HepG2 (cell line): ENCODE results near the gene CDC34. TPM values are rescaled to one million over a fixed set of nuclear protein-coding genes. Genes with fewer than 3 reads are reported as not detected.
A peak's percentile ranks its signal among the peaks of the same experiment; 100 is the strongest.

Source experiments
- CENPX ChIP-seq: sonication (generic); formaldehyde crosslinking; IDR thresholded peaks from 2 replicates; pipeline ENCODE4 v1.9.0; 2021; ENCODE audit warnings: mild to moderate bottlenecking, missing genetic modification reagents, moderate library complexity
- FOXO1 ChIP-seq: sonication (generic); formaldehyde crosslinking; IDR thresholded peaks from 2 replicates; pipeline ENCODE4 v1.4.0; 2020; ENCODE audit warnings: missing genetic modification reagents
- HMGXB3 ChIP-seq: sonication (generic); formaldehyde crosslinking; IDR thresholded peaks from 2 replicates; pipeline ENCODE4 v1.4.0; 2020; ENCODE audit warnings: missing genetic modification reagents, borderline replicate concordance
- REXO4 ChIP-seq: sonication (generic); formaldehyde crosslinking; IDR thresholded peaks from 2 replicates; pipeline ENCODE4 v1.8.0; 2022; ENCODE audit warnings: missing genetic modification reagents, mild to moderate bottlenecking, borderline replicate concordance
- TCF12 ChIP-seq, 2 experiments: fragments of 450-650 bp in 1 of 2; sonication (generic) in 1 of 2; formaldehyde crosslinking in 1 of 2; IDR thresholded peaks; 2 replicates each; pipeline versions ENCODE4 v1.6.1 to v1.8.0; 2017 to 2022; ENCODE audit warnings: antibody characterized with exemption in 1 of 2, mild to moderate bottlenecking in 1 of 2, missing genetic modification reagents in 1 of 2, moderate library complexity in 1 of 2
- ZNF792 ChIP-seq: IDR thresholded peaks from 2 replicates; pipeline ENCODE4 v1.6.1; 2016
- polyA plus RNA-seq, 8 experiments: library from polyadenylated mRNA; depleted of rRNA in 3 of 8; stranded (reverse) in 7 of 8; unstranded in 1 of 8; fragments of >200 nt; fragmentation: Illumina TruSeq in 4 of 8; extraction: Trizol in 4 of 8; gene quantifications; 2 replicates each; pipeline versions ENCODE4 v1.2.1 to v1.2.3, GENCODE V29; 2011 to 2016; ENCODE audit warnings: low read depth in 4 of 8, missing spikeins in 1 of 8, mixed read lengths in 1 of 8; ENCODE audit not compliant: insufficient read depth in 1 of 8
- total RNA-seq, 5 experiments: library from RNA; depleted of rRNA; stranded (reverse); fragments of >200 nt; fragmentation: Illumina TruSeq; extraction: Trizol; gene quantifications; 2 replicates each; pipeline ENCODE4 v1.2.3, GENCODE V29; 2016; ENCODE audit warnings: low read depth in 1 of 5
- TF ChIP-seq, protein P1 (sequence below): sonication (generic); formaldehyde crosslinking; IDR thresholded peaks from 2 replicates; pipeline ENCODE4 v1.8.0; 2022; ENCODE audit warnings: mild to moderate bottlenecking, missing genetic modification reagents, borderline replicate concordance
- TF ChIP-seq, protein P2 (sequence below): IDR thresholded peaks from 2 replicates; pipeline ENCODE4 v1.6.1; 2016; ENCODE audit warnings: mild to moderate bottlenecking, missing biosample characterization, missing genetic modification reagents
- TF ChIP-seq, protein P3 (sequence below): sonication (generic); formaldehyde crosslinking; IDR thresholded peaks from 2 replicates; pipeline ENCODE4 v1.9.0; 2021; ENCODE audit warnings: mild to moderate bottlenecking, missing genetic modification reagents

Gene CDC34
- total and polyA plus RNA-seq, 2 of the 13 experiments (the other 11 are each of a cell fraction or from before 2014, with no cell fraction given): 138 to 150 TPM

DNA sequence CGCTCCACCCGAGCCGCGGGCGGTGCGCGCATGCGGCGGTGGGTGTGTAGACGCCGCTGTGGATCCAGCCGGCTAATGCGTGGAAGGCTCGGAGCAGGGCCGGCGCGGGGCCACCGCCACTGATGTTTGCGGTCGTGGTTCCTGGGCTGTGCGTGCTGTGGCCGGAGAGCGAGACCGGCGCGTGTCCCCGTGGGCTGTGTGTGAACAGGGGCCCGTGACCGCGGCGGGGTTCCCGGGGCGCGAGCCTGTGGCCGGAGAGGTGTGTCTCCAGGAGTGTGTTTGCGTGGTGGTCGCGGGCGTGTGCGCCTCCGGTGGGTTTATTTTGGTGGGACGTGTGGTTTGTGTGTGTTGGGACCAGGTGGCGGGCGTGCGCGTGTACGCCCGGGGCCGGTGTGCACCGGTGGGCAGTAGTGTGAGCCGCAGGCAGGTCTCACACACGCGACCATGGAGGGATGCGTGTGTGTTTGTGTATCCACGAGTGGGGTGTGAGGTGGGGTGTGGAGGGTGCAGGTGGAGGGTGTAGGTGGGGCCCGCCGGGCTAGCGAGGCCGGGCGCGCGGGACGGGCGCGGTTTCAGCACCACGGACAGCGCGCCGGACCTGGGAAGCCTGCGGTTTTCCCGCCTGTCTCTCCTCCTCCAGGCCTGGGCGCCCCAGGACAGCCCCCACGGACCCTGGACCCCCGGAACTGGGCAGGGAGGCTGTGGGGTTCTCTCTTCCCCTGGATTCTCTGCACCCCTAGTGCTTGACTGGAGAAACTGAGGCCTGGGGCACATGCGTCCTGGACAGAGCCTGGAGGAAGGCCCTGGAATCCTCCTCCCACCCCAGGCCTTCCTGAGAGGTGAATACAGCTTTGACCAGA, 59.8 kb downstream of the CDC34 start (continued):
- TF ChIP-seq HMGXB3 (CRISPR knock-in tag) (peak; percentile 63; the same call in 1 of the 2 replicates), FOXO1 (CRISPR knock-in tag) (peak; percentile 48; the same call in 1 of the 2 replicates), REXO4 (CRISPR knock-in tag) (no peak; the same call in 1 of the 2 replicates), TCF12 (IDR thresholded peaks at IDR 0.05) (no peak), TCF12 (CRISPR knock-in tag; IDR thresholded peaks at IDR 0.05) (no peak), ZNF792 (CRISPR knock-in tag) (0 out of 2 replicates have a peak, but pooled peaks have one; percentile 62), CENPX (no peak)
- TF ChIP-seq, protein P1, sequence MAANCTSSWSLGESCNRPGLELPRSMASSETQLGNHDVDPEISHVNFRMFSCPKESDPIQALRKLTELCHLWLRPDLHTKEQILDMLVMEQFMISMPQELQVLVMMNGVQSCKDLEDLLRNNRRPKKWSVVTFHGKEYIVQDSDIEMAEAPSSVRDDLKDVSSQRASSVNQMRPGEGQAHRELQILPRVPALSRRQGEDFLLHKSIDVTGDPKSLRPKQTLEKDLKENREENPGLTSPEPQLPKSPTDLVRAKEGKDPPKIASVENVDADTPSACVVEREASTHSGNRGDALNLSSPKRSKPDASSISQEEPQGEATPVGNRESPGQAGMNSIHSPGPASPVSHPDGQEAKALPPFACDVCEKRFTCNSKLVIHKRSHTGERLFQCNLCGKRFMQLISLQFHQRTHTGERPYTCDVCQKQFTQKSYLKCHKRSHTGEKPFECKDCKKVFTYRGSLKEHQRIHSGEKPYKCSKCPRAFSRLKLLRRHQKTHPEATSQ (CRISPR knock-in tag): no peak
- TF ChIP-seq, protein P2, sequence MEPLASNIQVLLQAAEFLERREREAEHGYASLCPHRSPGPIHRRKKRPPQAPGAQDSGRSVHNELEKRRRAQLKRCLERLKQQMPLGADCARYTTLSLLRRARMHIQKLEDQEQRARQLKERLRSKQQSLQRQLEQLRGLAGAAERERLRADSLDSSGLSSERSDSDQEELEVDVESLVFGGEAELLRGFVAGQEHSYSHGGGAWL (CRISPR knock-in tag): peak; percentile 94
- TF ChIP-seq, protein P3, sequence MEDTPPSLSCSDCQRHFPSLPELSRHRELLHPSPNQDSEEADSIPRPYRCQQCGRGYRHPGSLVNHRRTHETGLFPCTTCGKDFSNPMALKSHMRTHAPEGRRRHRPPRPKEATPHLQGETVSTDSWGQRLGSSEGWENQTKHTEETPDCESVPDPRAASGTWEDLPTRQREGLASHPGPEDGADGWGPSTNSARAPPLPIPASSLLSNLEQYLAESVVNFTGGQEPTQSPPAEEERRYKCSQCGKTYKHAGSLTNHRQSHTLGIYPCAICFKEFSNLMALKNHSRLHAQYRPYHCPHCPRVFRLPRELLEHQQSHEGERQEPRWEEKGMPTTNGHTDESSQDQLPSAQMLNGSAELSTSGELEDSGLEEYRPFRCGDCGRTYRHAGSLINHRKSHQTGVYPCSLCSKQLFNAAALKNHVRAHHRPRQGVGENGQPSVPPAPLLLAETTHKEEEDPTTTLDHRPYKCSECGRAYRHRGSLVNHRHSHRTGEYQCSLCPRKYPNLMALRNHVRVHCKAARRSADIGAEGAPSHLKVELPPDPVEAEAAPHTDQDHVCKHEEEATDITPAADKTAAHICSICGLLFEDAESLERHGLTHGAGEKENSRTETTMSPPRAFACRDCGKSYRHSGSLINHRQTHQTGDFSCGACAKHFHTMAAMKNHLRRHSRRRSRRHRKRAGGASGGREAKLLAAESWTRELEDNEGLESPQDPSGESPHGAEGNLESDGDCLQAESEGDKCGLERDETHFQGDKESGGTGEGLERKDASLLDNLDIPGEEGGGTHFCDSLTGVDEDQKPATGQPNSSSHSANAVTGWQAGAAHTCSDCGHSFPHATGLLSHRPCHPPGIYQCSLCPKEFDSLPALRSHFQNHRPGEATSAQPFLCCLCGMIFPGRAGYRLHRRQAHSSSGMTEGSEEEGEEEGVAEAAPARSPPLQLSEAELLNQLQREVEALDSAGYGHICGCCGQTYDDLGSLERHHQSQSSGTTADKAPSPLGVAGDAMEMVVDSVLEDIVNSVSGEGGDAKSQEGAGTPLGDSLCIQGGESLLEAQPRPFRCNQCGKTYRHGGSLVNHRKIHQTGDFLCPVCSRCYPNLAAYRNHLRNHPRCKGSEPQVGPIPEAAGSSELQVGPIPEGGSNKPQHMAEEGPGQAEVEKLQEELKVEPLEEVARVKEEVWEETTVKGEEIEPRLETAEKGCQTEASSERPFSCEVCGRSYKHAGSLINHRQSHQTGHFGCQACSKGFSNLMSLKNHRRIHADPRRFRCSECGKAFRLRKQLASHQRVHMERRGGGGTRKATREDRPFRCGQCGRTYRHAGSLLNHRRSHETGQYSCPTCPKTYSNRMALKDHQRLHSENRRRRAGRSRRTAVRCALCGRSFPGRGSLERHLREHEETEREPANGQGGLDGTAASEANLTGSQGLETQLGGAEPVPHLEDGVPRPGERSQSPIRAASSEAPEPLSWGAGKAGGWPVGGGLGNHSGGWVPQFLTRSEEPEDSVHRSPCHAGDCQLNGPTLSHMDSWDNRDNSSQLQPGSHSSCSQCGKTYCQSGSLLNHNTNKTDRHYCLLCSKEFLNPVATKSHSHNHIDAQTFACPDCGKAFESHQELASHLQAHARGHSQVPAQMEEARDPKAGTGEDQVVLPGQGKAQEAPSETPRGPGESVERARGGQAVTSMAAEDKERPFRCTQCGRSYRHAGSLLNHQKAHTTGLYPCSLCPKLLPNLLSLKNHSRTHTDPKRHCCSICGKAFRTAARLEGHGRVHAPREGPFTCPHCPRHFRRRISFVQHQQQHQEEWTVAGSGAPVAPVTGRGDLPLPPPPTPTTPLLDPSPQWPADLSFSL (CRISPR knock-in tag): no peak
